Glomerular endothelial cell (primary cell): ENCODE measurements around the gene PCDH9. TPM values are rescaled to one million over a fixed set of nuclear protein-coding genes. Genes with fewer than 3 reads are reported as not detected.

Source experiments
- DNase-seq: peaks from one replicate; pipeline ENCODE4 v3.0.0-alpha.2; 2011; ENCODE audit warnings: low read depth, low spot score; ENCODE audit errors: extremely low read depth
- total RNA-seq: library from RNA; depleted of rRNA; stranded (reverse); fragments of >200 nt; gene quantifications from 2 replicates; pipeline ENCODE4 v1.2.3, GENCODE V29; 2015

PCDH9 gene
- total RNA-seq, 1 donor from 2014 or later: 5.3 TPM

DNA sequence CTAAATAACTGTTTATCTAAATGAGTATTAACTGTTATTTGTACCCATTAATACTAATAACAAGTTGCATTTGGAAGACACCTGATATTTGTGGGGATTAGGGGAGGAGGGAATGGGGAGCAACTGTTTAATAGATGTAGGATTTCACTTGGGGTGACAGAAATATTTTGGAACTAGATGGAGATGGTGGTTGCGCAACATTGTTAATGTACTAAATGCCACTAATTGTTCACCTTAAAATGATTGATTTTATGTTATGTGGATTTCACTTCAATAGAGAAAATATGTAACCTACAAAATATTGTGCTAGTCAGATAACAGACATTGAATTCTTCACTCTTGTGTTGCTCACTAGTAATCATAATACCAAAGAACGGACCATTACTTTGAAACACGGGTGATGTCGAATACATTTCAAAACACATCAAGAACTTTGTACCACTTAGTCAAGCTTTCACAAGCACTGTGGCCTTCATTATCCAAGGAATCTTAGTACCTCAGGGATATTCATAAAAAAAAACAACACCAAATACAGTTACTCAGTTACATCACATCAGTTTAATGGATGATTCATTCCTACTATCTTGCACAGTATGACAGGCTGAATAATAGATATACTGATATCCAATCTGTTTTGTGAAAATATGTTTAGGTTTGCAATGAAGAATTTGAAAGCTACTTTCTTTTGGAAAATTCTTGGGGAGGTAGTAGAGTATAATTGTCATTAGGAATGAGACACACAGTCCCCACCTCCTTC lies 721.8 kb downstream of the PCDH9 start:
- no peak for DNase-seq

DNA sequence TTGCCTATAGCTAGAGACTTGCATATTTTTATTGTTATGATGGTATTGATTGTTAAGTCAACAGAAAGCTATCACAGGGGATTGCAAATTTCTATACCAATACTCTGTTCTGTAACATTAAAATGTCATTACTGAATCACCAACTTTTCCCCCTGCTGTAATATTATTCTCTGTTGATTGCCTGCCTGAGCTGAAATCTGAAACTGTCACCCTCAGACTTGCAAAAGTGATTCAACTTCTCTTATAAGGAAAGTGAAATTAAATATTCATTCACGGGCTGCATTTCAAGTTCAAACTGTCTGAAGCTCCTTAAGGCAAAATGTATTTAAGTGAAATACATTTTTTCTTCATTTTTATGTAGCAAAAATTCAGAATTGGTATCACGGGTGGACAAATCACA lies 723.2 kb downstream of the PCDH9 start:
- no peak for DNase-seq

DNA sequence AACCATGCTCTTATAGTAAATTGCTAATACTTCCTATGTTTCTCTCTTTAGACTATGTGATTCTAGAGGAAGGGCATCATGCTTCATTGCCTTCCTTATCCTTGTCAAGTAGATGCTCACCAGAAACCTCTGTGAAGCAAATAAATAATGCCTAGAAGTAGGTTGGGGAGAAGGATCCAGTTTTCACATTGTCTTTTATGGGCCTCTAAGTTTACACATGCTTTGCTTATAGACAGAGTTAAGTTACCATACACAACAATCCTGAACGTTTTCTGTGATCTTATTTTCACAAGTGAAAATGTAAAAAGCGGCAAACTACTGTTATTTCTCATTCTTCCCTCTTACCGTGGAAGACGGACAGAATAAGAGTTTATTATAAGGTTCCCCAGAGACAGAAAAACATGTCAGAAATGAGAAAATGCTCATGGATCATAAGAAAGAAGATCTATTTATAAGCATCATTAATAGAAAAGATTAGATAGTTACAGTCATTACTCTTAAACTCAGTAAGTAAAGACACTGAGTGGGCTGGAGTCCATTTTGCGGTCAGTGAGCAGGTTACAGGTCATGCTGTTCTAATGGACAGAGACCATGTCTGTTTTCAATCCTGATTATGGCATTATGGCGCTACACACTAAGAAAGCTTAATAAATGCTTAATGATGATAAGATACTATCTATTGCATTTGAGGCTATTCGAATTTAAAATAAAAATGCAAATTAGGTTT lies 723.9 kb downstream of the PCDH9 start:
- DNase-seq: no peak

DNA sequence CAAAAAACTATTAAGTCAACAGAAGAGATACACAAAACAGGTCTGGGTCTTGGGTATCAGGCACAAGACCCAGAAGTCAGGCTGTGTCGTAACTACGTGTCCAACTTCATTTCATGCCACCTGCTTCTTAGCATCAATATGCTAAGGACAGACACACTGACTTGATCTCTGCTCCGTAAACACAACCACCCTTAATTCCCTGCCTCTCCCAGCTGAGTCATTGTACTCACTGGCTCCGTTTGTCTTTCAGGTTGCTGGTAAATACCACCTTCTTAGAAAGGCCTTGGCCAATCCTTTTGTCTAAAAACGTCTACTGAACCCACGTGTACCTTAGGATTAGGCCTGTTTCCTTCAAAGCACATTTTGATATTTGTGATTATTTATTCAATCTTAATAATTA lies 726.2 kb downstream of the PCDH9 start:
- DNase-seq: no peak

DNA sequence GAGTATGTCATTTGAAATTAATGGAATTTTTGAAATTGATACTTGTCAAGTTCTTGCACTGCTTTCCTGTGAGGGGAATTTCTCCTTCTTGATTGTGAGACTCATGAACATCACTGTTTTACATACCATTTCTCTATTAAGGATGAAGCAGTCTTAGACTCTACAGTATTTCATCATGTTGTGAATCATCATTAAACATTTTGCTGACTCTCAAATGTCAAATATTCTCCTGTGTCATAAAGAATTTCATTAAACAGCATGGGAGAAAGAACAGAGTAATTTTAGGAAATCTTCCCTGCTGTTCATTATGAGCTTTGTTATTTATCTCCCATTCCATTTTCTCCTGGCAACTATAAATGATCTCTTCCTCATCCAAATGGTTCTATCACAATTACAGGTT lies 729.0 kb downstream of the PCDH9 start:
- no peak for DNase-seq

DNA sequence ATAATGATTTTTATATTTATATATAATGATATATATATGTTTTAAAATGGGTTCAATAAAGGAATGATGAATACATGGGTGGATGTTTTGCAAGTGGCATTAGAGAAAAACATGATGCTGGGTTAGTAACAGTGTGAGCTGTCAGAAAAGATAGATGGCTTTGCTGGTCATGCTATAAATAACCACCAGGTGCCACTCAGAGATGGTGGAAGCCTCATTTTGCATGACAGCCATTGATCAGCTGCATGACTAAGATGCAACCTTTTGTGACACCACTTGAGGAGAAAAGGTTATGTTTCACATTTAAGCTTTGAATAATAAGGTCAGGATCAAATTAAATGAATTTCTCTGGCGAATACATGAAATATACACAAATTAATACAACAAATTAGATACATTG lies 737.7 kb downstream of the PCDH9 start:
- no peak for DNase-seq

DNA sequence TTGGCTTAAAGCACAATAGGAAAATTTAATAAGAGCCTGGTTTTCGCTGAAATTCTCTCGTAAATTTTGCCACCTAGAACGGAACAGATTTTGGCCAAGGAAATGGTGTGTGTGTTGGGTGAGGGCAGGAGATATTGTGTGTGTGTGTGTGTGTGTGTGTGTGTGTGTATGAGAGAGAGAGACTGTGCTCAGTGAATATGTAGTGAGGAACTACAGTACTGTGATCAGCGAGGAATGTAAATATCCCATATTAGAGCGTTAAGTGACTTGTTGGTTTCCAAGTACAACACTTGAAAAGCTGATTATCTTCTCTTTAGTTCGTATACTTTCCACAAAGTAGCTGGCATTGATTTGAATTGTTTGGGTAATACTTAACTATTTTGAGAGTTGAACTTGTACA lies 738.9 kb downstream of the PCDH9 start:
- DNase-seq: no peak

DNA sequence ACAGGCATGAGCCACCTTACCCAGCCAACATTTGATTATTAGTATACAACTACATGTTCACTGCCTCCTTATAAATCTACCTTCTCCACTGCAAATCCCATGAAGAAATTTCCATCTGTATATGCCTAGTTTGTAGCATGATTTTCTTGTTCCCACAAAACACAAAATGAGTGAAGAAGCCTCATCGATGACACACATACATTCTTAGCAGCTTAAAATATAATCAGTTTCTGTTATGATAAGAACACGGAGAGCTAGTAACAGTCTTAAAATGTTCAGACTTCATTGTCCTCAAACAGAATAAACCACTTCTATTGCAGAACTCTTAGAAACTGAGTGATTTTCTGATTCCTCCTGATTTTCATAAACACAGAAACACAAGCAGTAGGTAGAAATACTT lies 740.5 kb downstream of the PCDH9 start:
- DNase-seq: no peak

DNA sequence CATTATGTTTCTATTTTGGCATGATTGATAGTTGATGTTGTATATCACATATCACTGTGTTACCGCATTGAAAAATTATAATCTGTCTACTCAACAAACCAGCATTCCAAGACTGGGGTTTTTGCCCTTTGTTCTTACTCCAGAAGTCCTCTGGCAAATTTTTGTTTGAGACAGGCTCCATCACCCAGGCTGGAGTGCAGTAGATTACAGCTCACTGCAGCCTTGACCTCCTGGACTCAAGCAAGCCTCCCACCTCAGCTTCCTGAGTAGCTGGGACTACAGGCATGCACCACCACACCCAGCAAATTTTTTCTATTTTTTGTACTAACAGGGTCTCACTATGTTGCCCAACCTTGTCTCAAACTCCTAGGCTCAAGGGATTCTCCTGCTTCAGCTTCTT lies 741.0 kb downstream of the PCDH9 start:
- DNase-seq: no peak

DNA sequence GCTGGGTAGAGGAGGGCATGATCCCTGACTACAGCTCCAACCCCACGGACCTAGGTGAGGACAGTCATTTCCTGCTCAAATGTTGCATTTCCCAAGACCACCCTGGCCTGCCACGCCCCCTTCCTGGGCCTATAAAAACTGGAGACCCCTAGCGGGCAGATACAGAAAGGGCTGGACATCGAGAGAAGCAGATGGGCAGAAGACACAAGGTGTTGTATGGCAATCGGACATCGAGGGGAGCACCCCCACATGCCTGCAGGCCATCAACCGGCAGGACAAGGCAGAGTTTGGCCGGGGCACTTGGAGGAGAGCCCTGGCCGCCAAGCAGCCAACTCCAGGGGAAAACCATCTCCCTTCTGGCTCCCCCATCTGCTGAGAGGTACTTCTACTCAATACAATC lies 746.4 kb downstream of the PCDH9 start:
- no peak for DNase-seq

DNA sequence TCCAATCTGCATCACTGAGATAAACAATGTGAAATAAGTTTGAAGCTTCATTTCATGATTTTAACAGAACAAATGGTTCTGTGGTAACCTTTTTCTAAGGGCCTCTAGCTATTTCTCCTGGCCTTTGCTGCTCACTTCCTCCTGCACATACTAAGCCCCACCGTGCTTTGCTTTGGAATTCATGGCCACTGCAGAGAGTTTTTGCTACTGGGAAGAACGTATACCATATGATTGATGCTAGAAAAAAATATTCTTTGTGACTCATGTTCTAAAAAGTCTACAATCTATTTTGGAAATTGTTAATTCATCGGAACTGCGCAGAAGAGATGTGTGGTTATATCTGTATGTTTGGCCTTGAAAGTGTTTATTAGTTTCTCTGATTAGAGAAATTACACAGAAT lies 747.3 kb downstream of the PCDH9 start:
- no peak for DNase-seq

DNA sequence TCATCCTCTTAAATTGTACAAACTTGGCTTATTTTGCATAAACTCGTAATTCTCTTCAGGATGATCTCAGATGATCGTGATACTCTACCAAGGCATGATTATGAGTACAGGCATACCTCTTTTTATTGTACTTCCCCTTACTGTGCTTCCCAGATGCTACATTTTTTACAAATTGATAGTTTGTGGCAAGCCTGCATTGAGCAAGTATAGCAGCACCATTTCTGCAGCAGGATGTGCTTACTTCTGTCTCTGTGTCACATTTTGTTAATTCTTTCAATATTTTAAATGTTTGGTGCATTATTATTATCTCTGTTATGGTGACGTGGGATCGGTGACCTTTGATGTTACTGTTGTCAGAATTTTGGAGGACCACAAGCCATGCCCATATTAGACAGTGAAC lies 752.3 kb downstream of the PCDH9 start:
- DNase-seq: no peak

DNA sequence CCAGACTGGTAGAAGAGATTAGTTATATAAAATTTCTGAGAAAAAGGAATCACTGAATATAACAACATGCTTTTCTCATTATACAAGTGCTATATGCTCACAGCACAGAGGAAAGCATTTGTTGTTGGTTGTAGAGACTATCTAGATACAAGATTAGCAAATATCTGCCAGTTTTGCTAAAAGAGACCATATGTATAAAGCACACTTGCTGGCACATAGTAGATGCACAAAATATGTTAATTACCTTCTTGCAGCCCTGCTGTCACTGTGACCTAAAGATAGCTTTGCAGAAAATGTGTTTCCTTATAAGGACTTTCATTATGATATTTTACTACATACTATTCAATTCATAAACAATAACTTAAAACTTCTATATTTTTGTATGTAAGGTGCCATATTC lies 755.1 kb downstream of the PCDH9 start:
- DNase-seq: no peak

DNA sequence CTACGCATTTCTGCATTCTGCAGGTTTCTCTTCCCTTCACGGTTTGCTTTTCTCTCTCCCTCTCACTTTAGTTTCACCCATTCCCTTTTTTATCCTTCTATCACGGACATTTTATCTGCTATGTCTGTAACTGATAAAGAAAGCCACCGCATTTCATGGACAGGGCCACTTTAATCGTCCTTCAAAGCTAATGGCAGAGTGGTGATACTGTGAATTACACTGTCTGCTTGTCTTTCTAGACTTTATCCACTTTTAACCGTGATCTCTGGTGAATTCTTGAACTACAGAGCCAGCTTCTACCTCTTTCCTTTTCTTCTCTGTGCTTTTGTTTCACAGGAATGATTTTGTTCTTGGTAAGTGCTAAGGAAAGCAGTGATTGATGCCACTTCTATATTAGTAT lies 760.4 kb downstream of the PCDH9 start:
- DNase-seq: no peak

DNA sequence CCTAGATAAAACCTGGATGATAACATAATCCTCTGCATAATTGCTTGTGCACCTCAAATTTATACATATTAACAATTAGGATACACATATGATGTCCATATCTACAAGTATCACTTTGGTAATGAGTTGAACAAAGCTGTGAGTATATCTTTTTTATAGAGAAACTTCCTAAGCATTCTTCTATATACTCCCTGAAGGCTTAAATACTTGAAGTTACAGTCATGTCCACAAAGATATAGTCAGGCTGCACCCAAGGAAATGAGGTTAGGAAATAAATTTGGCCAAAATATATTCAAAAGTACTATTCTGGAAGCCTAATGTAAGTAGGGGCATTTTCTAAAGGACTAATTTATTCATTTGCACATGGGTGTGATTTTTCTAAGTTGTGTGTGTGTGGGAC lies 761.5 kb downstream of the PCDH9 start:
- DNase-seq: no peak

DNA sequence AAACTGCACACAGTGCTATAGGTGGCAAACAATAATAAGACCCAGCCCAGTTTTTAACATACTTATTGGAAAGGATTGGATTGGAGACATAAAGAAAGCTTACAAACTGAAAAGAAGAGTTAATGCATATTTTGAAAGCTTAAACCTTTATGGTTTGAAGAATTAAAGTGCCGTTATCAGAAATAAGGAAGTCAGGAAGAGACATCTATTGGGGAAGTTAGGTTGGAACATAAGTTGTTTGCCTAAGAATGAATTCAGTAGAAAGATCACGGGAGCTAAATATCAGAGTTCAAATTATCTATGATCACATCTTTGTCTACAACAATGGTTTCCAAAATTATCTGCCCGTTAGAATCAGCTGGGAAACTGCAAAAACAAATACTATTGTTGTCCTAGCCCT lies 767.9 kb downstream of the PCDH9 start:
- DNase-seq: no peak

DNA sequence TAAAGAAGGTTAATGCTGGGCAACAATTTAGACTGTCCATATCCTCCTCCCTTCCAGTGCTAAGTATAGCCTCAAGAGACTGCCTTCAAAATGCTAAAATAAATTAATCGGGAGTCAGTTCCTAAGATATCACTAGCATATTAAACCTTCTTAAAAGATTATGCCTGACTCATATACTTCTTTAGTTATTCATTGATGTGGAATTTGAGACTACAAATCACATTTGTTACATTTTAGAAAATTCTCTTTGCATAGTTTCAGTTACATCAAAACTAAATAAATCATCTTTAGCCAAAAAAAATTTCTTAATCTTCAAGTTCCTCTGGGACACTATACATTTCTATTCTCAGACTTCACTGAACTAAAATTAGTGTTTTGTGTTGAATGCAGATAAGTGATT lies 769.1 kb downstream of the PCDH9 start:
- DNase-seq: no peak

DNA sequence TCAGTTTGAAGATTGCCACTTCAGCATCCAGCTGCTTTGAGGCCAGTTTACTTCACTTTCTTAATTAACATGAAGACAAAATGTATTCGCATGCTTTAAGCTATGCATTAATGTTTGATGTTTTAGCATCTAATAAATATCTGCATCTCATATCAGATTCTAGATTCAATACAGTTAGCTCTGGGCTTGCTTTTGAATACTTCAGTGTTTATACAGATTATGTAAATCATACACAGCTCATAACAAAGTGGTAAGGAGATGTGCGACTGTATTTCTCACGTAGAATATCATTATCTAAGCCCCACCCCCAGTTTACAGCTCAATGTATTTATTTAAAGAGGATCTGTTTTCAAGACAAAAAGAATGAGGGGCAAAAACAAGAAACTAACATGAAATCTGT lies 770.5 kb downstream of the PCDH9 start:
- DNase-seq: no peak

DNA sequence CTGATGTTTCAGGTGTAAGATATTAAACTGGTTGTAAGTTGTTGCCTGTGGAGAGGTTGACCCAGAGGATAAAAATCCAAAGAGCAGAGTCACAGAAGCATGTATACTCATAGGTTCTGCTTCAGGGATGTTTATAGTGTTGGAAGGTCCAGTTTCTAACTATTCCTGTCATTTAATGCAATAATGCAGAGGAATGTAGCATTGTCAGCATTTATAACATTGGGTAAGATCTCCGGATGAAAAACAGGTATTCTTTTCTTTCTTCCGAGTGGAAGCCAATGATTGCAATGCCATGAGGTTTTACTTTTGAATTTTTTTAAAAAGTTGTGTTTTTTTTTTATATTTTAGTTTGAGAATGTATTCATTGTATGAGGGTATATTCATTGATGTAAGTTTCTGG lies 771.0 kb downstream of the PCDH9 start:
- no peak for DNase-seq

DNA sequence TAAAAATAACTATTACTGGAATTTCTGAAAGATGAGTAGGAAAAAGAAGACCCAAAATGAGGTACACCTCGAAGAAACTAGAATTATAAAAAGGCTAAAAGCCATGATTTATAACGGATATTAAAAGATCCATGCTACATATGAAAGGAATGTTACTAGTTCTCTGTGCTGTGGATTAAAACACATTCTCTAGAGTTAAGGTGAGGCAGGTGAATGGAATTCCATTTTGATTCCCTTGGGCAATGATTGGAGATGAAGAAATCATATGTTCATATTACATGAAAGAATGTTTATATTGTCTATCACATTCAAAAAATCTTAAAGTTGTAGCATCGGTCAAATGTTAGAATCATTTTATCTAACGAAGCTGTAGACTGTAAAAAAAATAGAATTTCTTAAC lies 783.7 kb downstream of the PCDH9 start:
- no peak for DNase-seq

DNA sequence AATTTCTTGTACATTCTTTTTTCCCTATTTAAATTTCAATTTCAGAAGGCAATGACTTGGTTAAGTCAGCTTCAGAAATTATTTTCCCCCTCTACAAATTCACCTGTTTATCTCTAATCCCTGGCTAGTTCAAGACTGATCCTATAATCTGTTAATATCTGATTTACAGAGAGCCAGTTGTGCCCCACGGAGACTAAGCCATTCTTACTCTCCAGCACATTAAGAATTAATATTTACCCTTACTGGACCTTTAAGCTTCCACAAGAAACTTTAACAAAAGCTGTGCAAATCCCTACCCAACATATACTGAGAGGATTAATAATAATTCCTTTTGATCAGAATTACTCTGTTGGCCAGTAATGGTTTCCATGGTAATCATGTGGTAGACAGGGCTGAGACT lies 786.2 kb downstream of the PCDH9 start:
- DNase-seq: no peak

DNA sequence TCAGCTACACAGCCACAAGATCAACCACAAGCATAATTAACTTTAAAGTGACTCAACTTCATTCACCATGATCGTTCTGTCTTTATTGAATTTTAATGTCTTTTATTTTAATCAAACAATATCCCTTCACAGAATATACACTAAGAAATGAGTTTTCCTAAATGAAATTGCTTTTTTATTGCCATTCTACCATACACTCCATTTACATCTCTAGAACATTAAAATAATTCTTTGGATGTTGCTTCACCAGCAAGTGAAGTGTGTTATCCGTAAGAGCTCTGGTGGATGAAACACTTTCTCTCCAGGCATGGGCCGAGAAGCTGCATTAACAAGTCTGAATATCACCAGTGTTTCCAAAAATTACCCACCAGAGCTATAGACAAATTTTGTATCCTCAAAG lies 789.2 kb downstream of the PCDH9 start:
- no peak for DNase-seq

DNA sequence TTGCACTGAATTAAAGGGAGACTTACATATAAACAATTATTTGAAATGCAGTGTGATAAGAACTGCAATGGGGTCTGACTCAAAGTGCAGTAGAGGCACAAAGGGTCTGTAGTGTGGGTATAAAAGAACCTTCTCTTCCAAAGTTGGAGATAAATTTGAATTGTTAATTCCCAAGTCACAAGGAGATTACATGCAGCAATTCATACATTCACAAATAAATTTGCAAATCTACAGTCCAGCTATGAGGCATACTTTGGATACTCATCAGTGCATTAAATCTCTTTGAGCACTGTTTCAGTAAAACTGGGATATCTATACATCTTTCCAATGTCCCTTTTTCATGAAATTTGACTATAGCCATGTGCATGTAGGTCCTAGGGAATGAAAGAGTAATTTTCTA lies 799.4 kb downstream of the PCDH9 start:
- no peak for DNase-seq
